Myocyte (in vitro differentiated cells): Measurements from ENCODE around the gene UFC1. TPM values are rescaled to one million over a fixed set of nuclear protein-coding genes. Genes with fewer than 3 reads are reported as not detected.
A peak's percentile ranks its signal among the peaks of the same experiment; 100 is the strongest.

Experiments
- DNase-seq: peaks from one replicate; pipeline ENCODE4 v3.0.0-alpha.2; 2012; ENCODE audit warnings: low read depth
- total RNA-seq: library from RNA; depleted of rRNA; stranded (reverse); fragments of >200 nt; gene quantifications from 2 replicates; pipeline ENCODE4 v1.2.3, GENCODE V29; 2014

UFC1 gene
- total RNA-seq, 1 donor from 2014 or later, result 78.5 TPM

DNA sequence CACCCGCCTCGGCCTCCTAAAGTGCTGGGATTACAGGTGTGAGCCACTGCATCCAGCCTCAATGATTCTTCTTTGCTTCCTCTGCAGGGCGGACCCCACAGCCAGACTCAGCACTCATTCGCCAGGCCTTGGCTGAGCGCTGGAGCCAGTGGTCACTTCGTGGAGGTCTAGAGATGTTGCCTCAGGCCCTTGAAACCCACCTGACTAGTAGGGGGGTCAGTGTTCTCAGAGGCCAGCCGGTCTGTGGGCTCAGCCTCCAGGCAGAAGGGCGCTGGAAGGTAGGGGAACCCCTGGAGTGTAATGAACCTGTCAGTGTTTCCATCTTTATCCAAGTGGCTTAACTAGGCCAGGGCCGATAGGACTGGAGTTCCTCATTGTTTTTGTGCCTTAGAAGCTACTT is 15.1 kb downstream of the UFC1 start:
- no peak for DNase-seq

DNA sequence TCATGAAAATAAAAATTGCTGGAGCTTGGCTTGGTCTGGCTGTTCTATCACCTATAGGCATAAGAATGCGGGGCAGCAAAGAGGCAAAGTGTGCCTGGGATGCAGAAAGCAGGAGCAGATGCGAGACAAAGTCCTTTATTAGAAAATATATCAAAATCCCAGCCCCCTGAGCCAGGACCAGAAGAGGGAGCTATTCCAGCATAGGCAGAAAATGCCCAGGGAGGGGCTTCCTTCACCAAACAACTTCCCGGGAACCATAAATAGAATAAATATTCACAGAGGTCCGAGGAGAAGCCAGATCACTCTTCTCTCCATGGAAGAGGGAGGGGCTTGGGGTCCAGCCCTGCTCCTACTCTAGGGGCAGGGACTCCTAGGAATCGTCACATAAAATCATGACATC is 17.4 kb downstream of the UFC1 start:
- no peak for DNase-seq

- DNase-seq, result no peak
These were observed 17.9 kb downstream of the UFC1 start for GRCh38 chr1:161171696-161172095.

GRCh38 chr1:161172349-161172748 is 18.6 kb downstream of the UFC1 start:
- DNase-seq, result no peak

DNA sequence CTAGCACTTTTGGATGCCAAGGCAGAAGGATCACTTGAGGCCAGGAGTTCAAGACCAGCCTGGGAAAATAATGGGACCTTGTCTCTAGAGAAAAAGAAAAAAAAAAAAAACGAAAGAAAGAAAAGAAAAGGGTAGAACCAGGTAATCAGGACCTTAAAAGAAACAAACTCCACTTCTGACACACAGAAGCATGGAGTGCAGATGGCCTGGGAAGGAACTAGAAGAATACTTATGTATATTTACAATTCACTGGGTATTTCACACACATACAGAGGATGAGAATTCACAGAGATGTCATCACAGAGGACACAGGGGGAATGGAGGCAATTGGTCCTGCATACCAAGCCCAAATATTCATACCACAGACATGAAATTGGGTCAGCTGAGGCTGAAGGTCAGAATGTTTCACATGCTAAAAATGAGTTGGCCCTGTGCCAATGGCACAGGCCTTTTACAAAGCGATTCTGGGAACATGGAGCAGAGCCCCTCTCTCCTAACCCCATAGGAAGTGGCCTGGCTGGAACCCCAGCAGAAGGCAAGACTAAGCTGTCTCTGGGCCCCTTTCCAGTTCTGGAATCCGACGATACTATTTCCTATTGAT is 19.1 kb downstream of the UFC1 start:
- DNase-seq, result peak; percentile 74

- DNase-seq, result no peak
These were observed 19.9 kb downstream of the UFC1 start for GRCh38 chr1:161173711-161174110.

DNA sequence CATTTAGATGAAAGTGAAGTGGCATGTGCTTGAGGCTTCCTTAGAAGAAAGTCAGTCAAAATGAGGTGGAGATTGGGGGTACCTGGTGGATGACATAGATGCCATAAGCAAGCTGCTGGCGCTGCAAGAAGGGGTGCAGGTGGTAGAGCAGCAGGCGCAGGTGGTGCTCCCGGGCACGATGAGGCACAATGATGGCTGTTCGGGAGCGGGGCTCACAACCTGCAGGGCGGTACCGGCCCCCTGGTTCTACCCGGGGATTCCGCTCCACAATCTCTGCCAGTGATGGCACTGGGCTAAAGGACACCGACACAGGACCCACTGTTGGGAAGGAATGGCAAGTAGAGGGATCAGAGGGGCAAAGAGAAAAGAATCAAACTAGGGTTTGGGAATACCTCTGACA is 21.1 kb downstream of the UFC1 start:
- no peak for DNase-seq

DNA sequence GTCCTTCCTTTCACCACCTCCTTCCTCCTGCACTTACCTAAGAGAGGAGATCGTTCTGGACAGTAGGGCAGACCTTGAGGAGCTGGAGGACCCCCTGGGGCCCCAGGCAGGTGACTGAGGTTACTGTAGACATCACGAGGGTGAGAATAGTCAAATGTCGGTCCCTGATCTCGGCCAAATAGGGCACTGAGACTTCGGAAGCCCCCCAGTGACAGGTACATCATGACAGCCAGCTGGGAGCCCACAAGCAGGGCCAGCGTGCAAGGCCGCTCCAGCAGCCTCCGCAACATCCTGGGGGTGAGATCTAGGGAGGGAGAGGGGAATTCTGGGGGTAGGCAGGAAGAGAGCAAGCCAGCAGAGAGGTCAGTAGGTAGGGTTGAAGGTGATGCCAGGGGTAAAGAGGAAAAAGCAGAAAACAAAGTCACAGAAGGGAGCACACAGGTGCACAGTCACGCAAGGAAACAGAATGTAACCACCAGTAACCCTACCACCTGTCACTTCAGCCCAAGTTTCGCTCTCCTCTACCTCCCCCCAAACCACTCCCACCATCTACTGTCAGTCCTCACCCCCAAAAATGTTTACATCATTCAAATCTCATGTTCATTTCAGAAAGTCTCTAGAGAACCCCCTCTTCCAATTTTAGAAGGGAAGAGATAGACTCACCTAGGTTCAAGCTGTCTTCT is 22.1 kb downstream of the UFC1 start:
- no peak for DNase-seq

DNA sequence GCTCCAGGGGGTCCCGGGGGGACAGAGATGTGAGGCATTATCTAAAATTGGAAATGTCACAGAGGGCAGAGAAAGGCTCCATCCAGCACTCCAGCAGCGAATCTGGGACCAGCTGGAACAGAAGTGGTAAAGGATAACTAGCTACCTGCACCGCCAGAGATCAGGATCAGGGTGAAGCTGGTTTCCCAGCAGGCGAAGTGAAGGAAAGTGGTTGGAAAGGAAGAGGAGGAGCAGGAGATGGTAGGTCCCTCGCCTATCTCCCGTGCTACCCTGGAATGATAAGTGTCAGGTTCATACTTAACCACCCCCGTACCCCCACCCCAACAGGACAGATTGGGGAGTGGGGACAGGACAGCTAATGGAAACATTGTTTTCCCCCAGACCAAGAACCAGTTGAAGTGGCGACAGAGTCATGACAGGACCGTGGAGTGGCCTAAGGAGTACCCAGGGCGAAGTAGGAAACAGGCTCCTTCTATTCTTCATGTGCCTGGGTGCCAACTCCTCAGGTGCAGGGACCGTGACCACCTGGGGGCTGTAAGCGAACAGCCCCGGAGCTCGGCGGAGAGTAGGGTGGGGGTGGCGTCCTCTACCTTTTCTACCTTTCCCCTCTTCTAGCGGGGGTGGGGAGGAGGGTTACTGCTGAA is 22.8 kb downstream of the UFC1 start:
- DNase-seq, result no peak

DNA sequence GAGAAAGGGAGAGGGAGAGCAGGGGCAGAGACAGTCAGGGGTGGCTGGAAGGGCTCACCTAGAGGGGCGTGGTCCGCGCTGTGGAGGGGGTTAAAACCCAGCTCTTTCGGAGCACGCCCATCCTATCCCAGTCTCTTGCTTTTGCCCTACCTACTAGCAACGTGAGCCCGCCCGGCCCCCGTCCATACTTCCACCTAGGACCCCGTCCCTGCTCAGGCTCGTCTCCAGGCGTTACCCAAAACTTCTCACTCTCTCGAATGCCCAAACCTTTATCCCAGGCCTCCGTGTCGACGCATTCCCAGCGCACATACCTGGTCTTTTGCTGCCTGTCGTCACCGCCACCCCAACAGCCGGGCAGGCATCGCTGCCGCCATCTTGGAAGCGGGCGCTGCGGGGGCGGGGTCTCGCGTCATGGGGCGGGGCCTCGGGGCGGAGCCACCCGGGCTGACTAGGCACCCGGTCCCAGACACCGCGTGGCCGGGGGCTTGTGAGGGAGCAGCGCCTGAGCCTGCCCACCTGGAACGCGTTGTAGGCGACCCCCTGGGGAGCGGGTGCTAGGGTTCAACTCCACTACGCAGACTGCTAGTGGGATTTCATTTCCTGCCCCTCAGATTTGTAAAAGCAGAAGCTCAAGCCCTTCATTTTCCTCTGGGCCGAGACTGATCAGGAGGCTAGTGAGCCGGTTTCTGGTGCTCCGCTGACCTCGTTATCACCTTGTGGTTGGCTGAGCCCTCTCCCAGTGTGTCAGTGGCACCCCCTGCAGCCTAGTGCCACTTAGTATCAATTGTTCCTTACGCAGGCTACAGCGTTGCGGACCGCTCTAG is 23.5 kb downstream of the UFC1 start, which contains the start of gene B4GALT3:
B4GALT3 (minus strand) TSS at position 396 of the 824 bp plus-strand sequence. CDS start 1,447 bp downstream, outside the sequence.
- peak; percentile 80 for DNase-seq

DNA sequence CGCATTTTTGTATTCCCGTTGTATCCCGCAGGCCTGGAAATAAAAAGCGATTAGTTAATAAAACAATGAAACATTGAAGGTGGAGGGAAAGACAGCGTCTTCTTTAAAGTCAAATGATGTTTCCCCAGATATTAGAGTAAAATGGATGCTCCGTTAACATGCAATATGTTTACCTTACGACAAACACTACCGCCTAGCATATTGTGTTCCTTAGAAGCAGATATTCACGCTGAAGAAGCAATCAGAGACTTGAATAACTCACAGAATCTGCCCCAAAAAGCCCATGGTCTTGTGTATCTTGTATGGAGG is 24.1 kb downstream of the UFC1 start:
- no peak for DNase-seq

- no peak for DNase-seq
These were observed 25.9 kb downstream of the UFC1 start for GRCh38 chr1:161179698-161180097.

GRCh38 chr1:161180639-161181038 is 26.9 kb downstream of the UFC1 start:
- peak; percentile 65 for DNase-seq

DNA sequence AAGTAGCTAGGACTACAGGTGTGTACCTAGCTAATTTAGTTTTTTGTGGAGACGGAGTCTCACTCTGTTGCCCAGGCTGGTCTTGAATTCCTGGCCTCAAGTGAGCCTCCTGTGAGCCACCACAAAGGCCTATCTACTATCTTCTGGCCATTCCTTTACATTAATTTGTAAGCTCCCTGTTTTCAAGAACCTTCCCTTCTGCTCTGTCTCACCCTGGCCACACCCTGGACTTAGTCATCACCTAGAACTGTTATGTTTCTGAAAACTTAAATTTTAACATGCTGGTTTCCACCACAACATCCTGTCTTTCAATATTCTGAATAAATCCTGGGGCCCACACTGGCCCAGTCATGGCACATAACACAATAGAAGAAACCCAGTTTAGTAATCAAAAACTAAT is 28.4 kb downstream of the UFC1 start:
- no peak for DNase-seq

DNA sequence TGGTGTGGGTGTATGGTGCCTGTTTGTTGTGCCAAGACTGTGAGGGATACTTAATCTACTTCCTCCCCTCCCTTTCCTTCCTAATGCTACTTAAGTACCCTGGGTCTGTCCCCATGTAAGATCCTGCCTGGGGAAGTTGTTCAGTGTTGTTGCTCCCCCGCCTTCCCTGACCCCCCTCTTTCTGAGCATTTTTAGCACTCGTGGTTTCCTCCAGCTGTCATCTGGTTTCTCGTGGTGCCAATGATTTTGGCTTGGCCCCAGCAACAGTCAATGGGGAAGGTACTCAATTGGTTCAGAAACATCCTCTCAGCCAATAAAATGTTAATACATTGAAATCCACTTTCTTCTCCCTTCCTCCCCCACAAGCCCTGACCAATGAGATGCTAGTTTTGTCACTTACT is 31.5 kb downstream of the UFC1 start:
- peak; percentile 99 for DNase-seq

- DNase-seq, result no peak
These were observed 32.0 kb downstream of the UFC1 start for GRCh38 chr1:161185732-161186311.

- DNase-seq, result no peak
These were observed 33.5 kb downstream of the UFC1 start for GRCh38 chr1:161187311-161187710.

- DNase-seq, result no peak
These were observed 34.6 kb downstream of the UFC1 start for GRCh38 chr1:161188381-161188780.

DNA sequence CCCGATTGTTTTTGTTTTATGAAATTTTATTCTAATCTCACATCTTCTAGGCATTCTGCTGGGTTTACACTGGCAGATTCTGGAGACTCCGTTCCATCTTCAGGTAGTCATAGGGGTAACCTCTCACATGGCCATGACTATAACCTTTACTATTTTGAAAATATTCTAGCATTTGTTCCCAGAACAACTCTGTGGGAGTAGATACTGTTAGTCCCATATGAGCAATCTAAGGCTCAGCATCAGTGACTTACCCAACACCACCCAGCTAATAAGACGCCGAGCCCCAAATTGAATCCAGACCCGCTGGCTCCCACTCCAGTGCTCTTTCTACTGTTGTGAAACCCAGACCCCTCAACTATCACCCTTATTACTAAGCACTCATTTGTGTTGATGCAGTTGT is 35.3 kb downstream of the UFC1 start:
- no peak for DNase-seq

DNA sequence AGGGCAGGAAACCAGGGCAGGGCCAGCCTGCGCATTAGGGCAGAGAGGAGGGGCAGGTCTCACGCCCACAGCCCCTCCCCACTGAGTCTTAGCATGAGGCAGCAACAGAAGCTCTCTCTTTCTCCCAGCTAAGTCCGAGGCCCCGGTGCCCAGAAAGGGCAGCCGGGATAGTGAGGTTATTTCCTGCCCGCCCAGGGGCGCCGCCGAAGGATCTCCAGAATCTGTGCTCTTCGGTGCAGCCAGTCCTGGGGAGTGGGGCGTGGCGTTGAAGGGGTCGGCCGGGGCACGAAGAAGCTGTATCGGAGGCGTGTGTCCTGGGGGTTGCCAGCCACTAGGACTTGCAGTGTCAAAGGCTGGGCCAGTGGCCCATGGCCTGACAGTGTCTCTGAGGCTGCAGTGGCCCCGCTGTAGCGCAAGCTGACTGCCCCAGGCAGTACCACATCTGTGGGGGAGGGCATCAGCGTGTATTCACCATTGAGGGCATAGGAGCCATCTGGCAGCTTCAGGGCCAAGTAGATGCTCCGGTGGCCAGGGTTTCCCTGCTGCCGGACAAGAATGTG is 37.3 kb downstream of the UFC1 start:
- DNase-seq, result no peak

GRCh38 chr1:161191971-161192370 is 38.2 kb downstream of the UFC1 start:
- no peak for DNase-seq
